H9 (cell line): ENCODE data around the gene CHN1. TPM values are rescaled to one million over a fixed set of nuclear protein-coding genes. Genes with fewer than 3 reads are reported as not detected.
A peak's percentile ranks its signal among the peaks of the same experiment; 100 is the strongest.

ENCODE experiments used
- DNase-seq: peaks from one replicate; pipeline ENCODE4 v3.0.0-alpha.2; 2017
- H2AFZ ChIP-seq: one replicate; pipeline ENCODE4 v1.6.1; 2013; ENCODE audit warnings: mild to moderate bottlenecking, low read length, control low read depth, moderate library complexity
- H2AK5ac ChIP-seq: 2 replicates; pipeline ENCODE4 v1.6.1; 2013; ENCODE audit warnings: low read length, control low read depth, mixed read lengths; ENCODE audit not compliant: insufficient read length
- H2BK120ac ChIP-seq: one replicate; pipeline ENCODE4 v1.6.1; 2013; ENCODE audit warnings: low read depth, mild to moderate bottlenecking, low read length, control low read depth, inconsistent platforms; ENCODE audit not compliant: poor library complexity, severe bottlenecking
- H2BK12ac ChIP-seq: 2 replicates; pipeline ENCODE4 v1.6.1; 2013; ENCODE audit warnings: low read length, control low read depth, mixed read lengths, low read depth; ENCODE audit not compliant: insufficient read length
- H2BK15ac ChIP-seq: 2 replicates; pipeline ENCODE4 v1.6.1; 2013; ENCODE audit warnings: low read depth, low read length, control low read depth
- H2BK20ac ChIP-seq: one replicate; pipeline ENCODE4 v1.6.1; 2013; ENCODE audit warnings: low read depth, mild to moderate bottlenecking, low read length, control low read depth, inconsistent platforms; ENCODE audit not compliant: poor library complexity, severe bottlenecking
- H2BK5ac ChIP-seq: 2 replicates; pipeline ENCODE4 v1.6.1; 2013; ENCODE audit warnings: low read length, control low read depth, mixed read lengths; ENCODE audit not compliant: insufficient read length
- H3K14ac ChIP-seq: 2 replicates; pipeline ENCODE4 v1.6.1; 2013; ENCODE audit warnings: low read length, control low read depth; ENCODE audit not compliant: insufficient read depth
- H3K18ac ChIP-seq: 2 replicates; pipeline ENCODE4 v1.6.1; 2013; ENCODE audit warnings: low read depth, mild to moderate bottlenecking, mixed read lengths, low read length, control low read depth; ENCODE audit not compliant: insufficient read length
- H3K23ac ChIP-seq: 2 replicates; pipeline ENCODE4 v1.6.1; 2013; ENCODE audit warnings: low read length, control low read depth, mixed read lengths, low read depth; ENCODE audit not compliant: insufficient read length
- H3K23me2 ChIP-seq: 2 replicates; pipeline ENCODE4 v1.6.1; 2013; ENCODE audit warnings: low read depth, mild to moderate bottlenecking, mixed read lengths, low read length, control low read depth; ENCODE audit not compliant: insufficient read length, poor library complexity, severe bottlenecking
- H3K27ac ChIP-seq: 2 replicates; pipeline ENCODE4 v1.5.1; 2013; ENCODE audit warnings: low read length, control low read depth, mixed read lengths, low read depth; ENCODE audit not compliant: insufficient read length
- H3K27me3 ChIP-seq: 2 replicates; pipeline ENCODE4 v1.6.1; 2013; ENCODE audit warnings: low read length, control low read depth, inconsistent platforms; ENCODE audit not compliant: insufficient read depth
- H3K4ac ChIP-seq: 2 replicates; pipeline ENCODE4 v1.6.1; 2013; ENCODE audit warnings: low read depth, mild to moderate bottlenecking, control low read depth, inconsistent platforms, low read length, moderate library complexity
- H3K4me1 ChIP-seq: 2 replicates; pipeline ENCODE4 v1.6.1; 2013; ENCODE audit warnings: low read length, control low read depth, inconsistent platforms; ENCODE audit not compliant: insufficient read depth
- H3K4me2 ChIP-seq: 2 replicates; pipeline ENCODE4 v1.6.1; 2013; ENCODE audit warnings: low read length, control low read depth, mixed read lengths; ENCODE audit not compliant: insufficient read length, insufficient read depth
- H3K56ac ChIP-seq: 2 replicates; pipeline ENCODE4 v1.6.1; 2013; ENCODE audit warnings: low read depth, mild to moderate bottlenecking, mixed read lengths, low read length, control low read depth; ENCODE audit not compliant: insufficient read length
- H3K79me1 ChIP-seq: 2 replicates; pipeline ENCODE4 v1.6.1; 2013; ENCODE audit warnings: low read depth, mild to moderate bottlenecking, moderate library complexity, low read length, control low read depth, inconsistent platforms; ENCODE audit not compliant: insufficient read depth, poor library complexity, severe bottlenecking
- H3K79me2 ChIP-seq: 2 replicates; pipeline ENCODE4 v1.6.1; 2013; ENCODE audit warnings: low read length, control low read depth, inconsistent platforms; ENCODE audit not compliant: insufficient read depth
- H3K9ac ChIP-seq: 2 replicates; pipeline ENCODE4 v1.6.1; 2013; ENCODE audit warnings: low read length, control low read depth, mixed read lengths; ENCODE audit not compliant: insufficient read length; ENCODE audit errors: extremely low read depth
- H3K9me3 ChIP-seq: one replicate; pipeline ENCODE4 v1.6.1; 2013; ENCODE audit warnings: low read depth, low read length, inconsistent platforms; ENCODE audit not compliant: control insufficient read depth
- H3T11ph ChIP-seq: one replicate; pipeline ENCODE4 v1.6.1; 2013; ENCODE audit warnings: mild to moderate bottlenecking, low read length, control low read depth, inconsistent platforms
- H4K20me1 ChIP-seq: one replicate; pipeline ENCODE4 v1.6.1; 2013; ENCODE audit not compliant: control insufficient read depth, insufficient read length, insufficient read depth
- H4K5ac ChIP-seq: 2 replicates; pipeline ENCODE4 v1.6.1; 2013; ENCODE audit warnings: low read depth, mild to moderate bottlenecking, mixed read lengths, low read length, control low read depth; ENCODE audit not compliant: insufficient read length
- H4K8ac ChIP-seq: replicated peaks from 2 replicates; pipeline ENCODE4 v1.6.1; 2013; ENCODE audit warnings: low read length, control low read depth, mixed read lengths, low read depth; ENCODE audit not compliant: insufficient read length
- H4K91ac ChIP-seq: 2 replicates; pipeline ENCODE4 v1.6.1; 2013; ENCODE audit warnings: low read depth, mild to moderate bottlenecking, moderate library complexity, mixed read lengths, low read length, control low read depth; ENCODE audit not compliant: insufficient read length
- H3K27ac Mint-ChIP-seq, 3 experiments: 2 replicates in 2 of 3; 3 replicates in 1 of 3; pipeline ENCODE4 v1.8.0; 2020 to 2021; ENCODE audit warnings: mixed read lengths in 3 of 3, mild to moderate bottlenecking in 1 of 3, moderate library complexity in 1 of 3
- H3K27me3 Mint-ChIP-seq: 2 replicates; pipeline ENCODE4 v1.8.0; 2021; ENCODE audit warnings: low read depth, mild to moderate bottlenecking, moderate library complexity, mixed read lengths
- H3K36me3 Mint-ChIP-seq, 3 experiments: 2 replicates in 2 of 3; 3 replicates in 1 of 3; pipeline ENCODE4 v1.8.0; 2020 to 2021; ENCODE audit warnings: low read depth in 3 of 3, mixed read lengths in 3 of 3; ENCODE audit not compliant: insufficient read depth in 1 of 3
- H3K4me1 Mint-ChIP-seq, 2 experiments: 2 replicates each; pipeline ENCODE4 v1.8.0; 2020; ENCODE audit warnings: mixed read lengths in 2 of 2
- H3K4me3 Mint-ChIP-seq, 2 experiments: 2 replicates in 1 of 2; 3 replicates in 1 of 2; pipeline ENCODE4 v1.8.0; 2020 to 2021; ENCODE audit warnings: mild to moderate bottlenecking in 2 of 2, mixed read lengths in 2 of 2, moderate library complexity in 1 of 2
- H3K9me3 Mint-ChIP-seq, 2 experiments: 2 replicates in 1 of 2; 3 replicates in 1 of 2; pipeline ENCODE4 v1.8.0; 2020; ENCODE audit warnings: mild to moderate bottlenecking in 2 of 2, mixed read lengths in 2 of 2, moderate library complexity in 1 of 2
- WGBS: extraction: QIAGEN DNeasy Blood & Tissue Kit; methylation state at CpG from one replicate; pipeline ENCODE4 v1.1.7; 2013; ENCODE audit warnings: missing lambda C conversion rate, low lambda C conversion rate, mixed read lengths; ENCODE audit not compliant: insufficient read length; ENCODE audit errors: extremely low coverage; 5-methylcytosine and 5-hydroxymethylcytosine counted together
- total RNA-seq: library from RNA; stranded (reverse); gene quantifications from 2 replicates; pipeline ENCODE4 v1.2.1, GENCODE V29; 2021
- TF ChIP-seq, protein P1 (sequence below): fragments of 200-600 bp; sonication (generic); conservative IDR thresholded peaks from 3 replicates; pipeline ENCODE4 v1.8.0; 2021; ENCODE audit warnings: antibody characterized with exemption, mild to moderate bottlenecking

Gene CHN1
- total RNA-seq, 1 experiment from 2014 or later = 33.9 TPM

DNA sequence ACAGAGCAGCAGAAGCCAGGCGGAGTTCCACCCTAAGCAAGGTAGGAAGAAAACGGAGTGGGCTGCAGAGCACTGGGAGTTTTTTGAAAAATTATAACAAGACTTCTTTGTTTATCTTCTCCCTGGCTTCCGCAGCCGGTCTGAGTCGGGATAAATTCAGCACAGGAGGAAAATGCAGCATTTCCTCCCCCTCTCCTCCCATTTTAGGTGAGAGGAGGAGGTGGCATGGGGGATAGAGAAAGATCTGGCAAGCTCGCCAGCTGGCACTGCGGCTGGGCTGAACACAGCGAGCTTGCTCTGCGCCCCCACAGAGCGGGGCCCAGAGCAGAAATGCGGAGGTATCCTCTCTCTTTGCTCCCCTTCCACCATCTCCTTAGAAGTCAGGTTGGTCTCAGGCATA is 223.2 kb downstream of the CHN1 start:
- no peak overlapping the region for H3K4me3 Mint-ChIP-seq
- H3K23me2 ChIP-seq = no peaks in the 10 kb centered on the region
- no CpG with 5 or more reads among the region's 11 CpGs for WGBS
- TF ChIP-seq, protein P1, sequence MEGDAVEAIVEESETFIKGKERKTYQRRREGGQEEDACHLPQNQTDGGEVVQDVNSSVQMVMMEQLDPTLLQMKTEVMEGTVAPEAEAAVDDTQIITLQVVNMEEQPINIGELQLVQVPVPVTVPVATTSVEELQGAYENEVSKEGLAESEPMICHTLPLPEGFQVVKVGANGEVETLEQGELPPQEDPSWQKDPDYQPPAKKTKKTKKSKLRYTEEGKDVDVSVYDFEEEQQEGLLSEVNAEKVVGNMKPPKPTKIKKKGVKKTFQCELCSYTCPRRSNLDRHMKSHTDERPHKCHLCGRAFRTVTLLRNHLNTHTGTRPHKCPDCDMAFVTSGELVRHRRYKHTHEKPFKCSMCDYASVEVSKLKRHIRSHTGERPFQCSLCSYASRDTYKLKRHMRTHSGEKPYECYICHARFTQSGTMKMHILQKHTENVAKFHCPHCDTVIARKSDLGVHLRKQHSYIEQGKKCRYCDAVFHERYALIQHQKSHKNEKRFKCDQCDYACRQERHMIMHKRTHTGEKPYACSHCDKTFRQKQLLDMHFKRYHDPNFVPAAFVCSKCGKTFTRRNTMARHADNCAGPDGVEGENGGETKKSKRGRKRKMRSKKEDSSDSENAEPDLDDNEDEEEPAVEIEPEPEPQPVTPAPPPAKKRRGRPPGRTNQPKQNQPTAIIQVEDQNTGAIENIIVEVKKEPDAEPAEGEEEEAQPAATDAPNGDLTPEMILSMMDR = no peak
- H3K27ac ChIP-seq = no peak overlapping the region
- no peak overlapping the region for H2BK15ac ChIP-seq
- H2AK5ac ChIP-seq = no peak overlapping the region
- H3K36me3 Mint-ChIP-seq = no peaks in the 10 kb centered on the region
- 0 out of 7 replicates have a peak overlapping the region, but pooled peaks of 1 of the 3 experiments have one; percentile 16 for H3K27ac Mint-ChIP-seq
- no peak overlapping the region for H4K91ac ChIP-seq
- H3K9me3 ChIP-seq = no peaks in the 10 kb centered on the region
- H4K20me1 ChIP-seq = no peaks in the 10 kb centered on the region
- H3K27me3 ChIP-seq = no peaks in the 10 kb centered on the region
- H3K4me1 ChIP-seq = peaks cover 4% of the 10 kb centered on the region; the same call in 1 of the 2 replicates
- H3K18ac ChIP-seq = no peak overlapping the region
- no peak for DNase-seq
- no peak overlapping the region for H2BK20ac ChIP-seq
- peaks cover 56 to 65% of the 10 kb centered on the region in 2 experiments for H3K4me1 Mint-ChIP-seq
- H2BK5ac ChIP-seq = no peak overlapping the region
- no peak overlapping the region for H4K8ac ChIP-seq
- no peak overlapping the region for H3K4me2 ChIP-seq
- H3K56ac ChIP-seq = no peak overlapping the region
- no peak overlapping the region for H3K9ac ChIP-seq
- no peak overlapping the region for H4K5ac ChIP-seq
- H2BK12ac ChIP-seq = no peak overlapping the region
- no peak overlapping the region for H3T11ph ChIP-seq
- H3K4ac ChIP-seq = no peak overlapping the region
- no peaks in the 10 kb centered on the region for H3K9me3 Mint-ChIP-seq
- H3K27me3 Mint-ChIP-seq = peaks cover 5% of the 10 kb centered on the region
- H3K79me2 ChIP-seq = no peaks in the 10 kb centered on the region
- no peak overlapping the region for H2BK120ac ChIP-seq
- no peak overlapping the region for H3K23ac ChIP-seq
- no peak overlapping the region for H2AFZ ChIP-seq
- no peaks in the 10 kb centered on the region for H3K79me1 ChIP-seq
- no peak overlapping the region for H3K14ac ChIP-seq
